ENCODE data around the gene SH2D3A.
A peak's percentile ranks its signal among the peaks of the same experiment; 100 is the strongest.
"Not testable (repeated sequence)": the region's sequence is repeated elsewhere in the genome, so short reads cannot be mapped to it uniquely, and the experiment has no call there.

SH2D3A gene

GRCh38 chr19:6788896-6789295 is 21.7 kb upstream of the SH2D3A start:
- no peak for DNase-seq

GRCh38 chr19:6787393-6787792 is 20.2 kb upstream of the SH2D3A start:
- DNase-seq, result no peak

- no peak for DNase-seq
These were observed 12.0 kb upstream of the SH2D3A start for GRCh38 chr19:6779206-6779605.

- no peak for DNase-seq
These were observed 11.2 kb upstream of the SH2D3A start for GRCh38 chr19:6778386-6778785.

GRCh38 chr19:6777434-6777833 is 10.2 kb upstream of the SH2D3A start:
- DNase-seq, result no peak

- no peak for DNase-seq
These were observed 9.8 kb upstream of the SH2D3A start for GRCh38 chr19:6776999-6777398.

- not testable (repeated sequence) for DNase-seq
These were observed 8.8 kb upstream of the SH2D3A start for GRCh38 chr19:6776045-6776444.

GRCh38 chr19:6774821-6775707 is 7.8 kb upstream of the SH2D3A start:
- DNase-seq, result no peak

- DNase-seq, result peak; percentile 46
These were observed 6.2 kb upstream of the SH2D3A start for GRCh38 chr19:6773323-6773931.

GRCh38 chr19:6772866-6773322 is 5.7 kb upstream of the SH2D3A start:
- DNase-seq, result no peak

GRCh38 chr19:6772028-6772865 is 5.0 kb upstream of the SH2D3A start, which contains the start of gene VAV1:
Gene VAV1, plus strand, starts transcription at chr19:6772708. Its CDS starts 100 bp downstream, at chr19:6772808.
- DNase-seq, result peak; percentile 80

GRCh38 chr19:6771648-6772027 is 4.4 kb upstream of the SH2D3A start:
- not testable (repeated sequence) for DNase-seq

- no peak for DNase-seq
These were observed 1.9 kb upstream of the SH2D3A start for GRCh38 chr19:6769006-6769619.

- no peak for DNase-seq
These were observed 1.1 kb upstream of the SH2D3A start for GRCh38 chr19:6768236-6768785.

- DNase-seq, result no peak
These were observed 216 bp downstream of the SH2D3A start for GRCh38 chr19:6767081-6767356.

GRCh38 chr19:6766357-6767080 is 716 bp downstream of the SH2D3A start:
- DNase-seq, result no peak

- no peak for DNase-seq
These were observed 1.4 kb downstream of the SH2D3A start for GRCh38 chr19:6765738-6766356.

GRCh38 chr19:6762253-6762797 is 4.9 kb downstream of the SH2D3A start:
- DNase-seq, result not testable (repeated sequence)

- DNase-seq, result no peak
These were observed 6.1 kb downstream of the SH2D3A start for GRCh38 chr19:6761053-6761676.

- no peak for DNase-seq
These were observed 6.6 kb downstream of the SH2D3A start for GRCh38 chr19:6760606-6761005.
